LNCAP (cell line): ENCODE measurements around the gene PAMR1.

ENCODE experiments used
- TF ChIP-seq, protein P1 (sequence below): fragments of 450-650 bp; IDR thresholded peaks from 2 replicates; pipeline ENCODE4 v1.5.1; 2017; ENCODE audit warnings: mild to moderate bottlenecking

Gene PAMR1

DNA sequence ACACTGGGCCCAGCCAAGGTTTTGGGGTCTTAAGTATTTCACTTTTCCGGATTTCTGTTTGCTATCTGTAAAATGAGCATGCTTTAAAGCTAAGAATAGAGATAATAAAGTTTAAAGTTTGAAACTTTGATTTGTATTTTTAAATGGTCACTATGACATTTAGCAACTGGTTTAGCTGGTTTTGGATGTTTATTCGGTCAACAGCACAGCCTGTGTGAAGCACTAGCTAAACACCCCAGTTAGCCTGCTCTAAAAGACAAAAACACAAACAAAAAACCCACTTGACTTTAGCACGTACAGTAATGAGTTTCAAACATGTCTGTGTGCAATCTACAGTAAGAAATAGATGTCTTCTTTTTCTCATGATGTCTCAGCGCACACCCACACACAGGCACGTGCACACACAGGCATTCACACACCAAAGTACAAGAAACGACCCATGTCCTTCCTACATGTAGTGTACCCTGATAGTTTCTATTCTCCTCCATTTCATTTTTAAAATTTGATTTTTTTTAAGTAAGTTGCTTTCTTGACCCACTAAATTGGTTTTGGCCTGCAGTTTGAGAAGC lies 135.4 kb downstream of the PAMR1 start:
- TF ChIP-seq, protein P1, sequence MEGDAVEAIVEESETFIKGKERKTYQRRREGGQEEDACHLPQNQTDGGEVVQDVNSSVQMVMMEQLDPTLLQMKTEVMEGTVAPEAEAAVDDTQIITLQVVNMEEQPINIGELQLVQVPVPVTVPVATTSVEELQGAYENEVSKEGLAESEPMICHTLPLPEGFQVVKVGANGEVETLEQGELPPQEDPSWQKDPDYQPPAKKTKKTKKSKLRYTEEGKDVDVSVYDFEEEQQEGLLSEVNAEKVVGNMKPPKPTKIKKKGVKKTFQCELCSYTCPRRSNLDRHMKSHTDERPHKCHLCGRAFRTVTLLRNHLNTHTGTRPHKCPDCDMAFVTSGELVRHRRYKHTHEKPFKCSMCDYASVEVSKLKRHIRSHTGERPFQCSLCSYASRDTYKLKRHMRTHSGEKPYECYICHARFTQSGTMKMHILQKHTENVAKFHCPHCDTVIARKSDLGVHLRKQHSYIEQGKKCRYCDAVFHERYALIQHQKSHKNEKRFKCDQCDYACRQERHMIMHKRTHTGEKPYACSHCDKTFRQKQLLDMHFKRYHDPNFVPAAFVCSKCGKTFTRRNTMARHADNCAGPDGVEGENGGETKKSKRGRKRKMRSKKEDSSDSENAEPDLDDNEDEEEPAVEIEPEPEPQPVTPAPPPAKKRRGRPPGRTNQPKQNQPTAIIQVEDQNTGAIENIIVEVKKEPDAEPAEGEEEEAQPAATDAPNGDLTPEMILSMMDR: no peak

DNA sequence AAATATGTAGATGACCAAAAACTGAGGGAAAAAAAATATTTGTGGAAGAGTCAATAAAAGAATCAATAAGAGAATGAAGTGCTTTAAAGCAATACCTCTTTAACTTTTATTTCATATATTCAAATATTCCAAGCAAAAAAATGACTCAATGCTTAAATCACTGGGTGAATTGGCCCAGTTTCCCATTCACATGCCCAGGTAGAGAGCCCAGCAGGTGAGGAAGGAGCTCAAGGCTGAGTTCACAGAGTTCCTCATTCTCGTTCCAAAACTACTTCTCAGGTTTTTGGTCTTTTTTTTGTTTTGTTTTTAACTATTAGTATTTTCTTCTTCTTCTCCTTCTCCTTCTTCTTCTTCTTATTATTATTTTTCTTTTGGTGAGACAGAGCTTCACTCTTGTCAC lies 136.3 kb downstream of the PAMR1 start:
- TF ChIP-seq, protein P1: no peak

DNA sequence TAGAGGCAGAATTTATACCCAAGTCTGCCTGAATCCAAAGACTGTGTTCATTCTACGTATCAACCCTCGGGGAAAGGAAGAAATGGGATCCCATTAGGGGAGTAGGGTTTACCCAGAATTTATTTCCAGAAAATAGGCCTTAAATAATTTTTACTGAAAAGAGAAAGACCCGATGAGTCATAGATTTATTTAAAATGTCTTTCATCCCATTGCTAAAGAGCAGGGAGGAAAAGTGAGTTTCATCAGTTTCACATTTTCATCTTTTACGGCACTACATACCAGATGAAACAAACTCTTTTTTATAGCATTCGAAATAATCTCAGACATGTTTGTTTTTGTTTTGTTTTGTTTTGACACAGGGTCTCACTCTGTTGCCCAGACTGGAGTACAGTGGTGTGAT lies 137.4 kb downstream of the PAMR1 start:
- TF ChIP-seq, protein P1: no peak

DNA sequence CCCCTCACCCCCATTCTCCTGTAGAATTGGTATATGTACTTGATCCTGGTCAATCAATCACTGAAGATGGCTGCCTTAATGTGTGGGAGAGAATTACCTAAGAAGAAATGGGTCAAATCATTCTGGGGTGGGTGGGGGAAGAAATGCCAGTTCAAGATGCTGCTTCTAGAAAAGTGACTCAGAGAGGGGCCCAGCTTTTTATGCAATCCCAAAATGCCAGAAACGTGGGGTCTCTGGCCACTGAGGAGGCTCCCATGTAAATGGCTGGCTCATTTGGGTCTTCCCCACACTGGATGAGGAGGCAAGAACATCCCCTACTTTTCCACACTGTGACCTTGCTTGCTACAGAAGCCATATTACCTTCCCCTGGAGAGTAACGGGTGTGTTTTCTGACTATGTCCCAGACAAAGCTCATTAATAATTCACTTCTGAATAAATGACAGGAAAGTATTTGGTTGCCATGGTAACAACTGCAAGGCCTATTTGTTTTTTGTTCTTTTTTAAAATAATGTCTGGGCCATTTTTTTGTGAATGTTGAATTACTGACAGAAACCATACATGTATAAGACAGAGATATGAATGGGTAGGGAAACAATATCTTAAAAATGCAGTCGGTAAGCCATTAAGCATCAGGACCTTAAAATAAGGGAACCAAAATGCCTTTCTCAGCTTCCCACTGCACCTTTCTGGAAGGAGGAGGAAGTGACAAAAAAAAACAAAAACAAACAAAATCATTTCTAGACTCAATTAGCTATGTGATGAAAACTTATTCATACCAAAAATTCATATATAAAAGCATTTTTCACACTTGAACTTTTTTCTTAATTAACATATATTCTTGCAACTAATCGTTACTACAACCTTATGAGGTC lies 138.1 kb downstream of the PAMR1 start:
- TF ChIP-seq, protein P1: peak; percentile 77

DNA sequence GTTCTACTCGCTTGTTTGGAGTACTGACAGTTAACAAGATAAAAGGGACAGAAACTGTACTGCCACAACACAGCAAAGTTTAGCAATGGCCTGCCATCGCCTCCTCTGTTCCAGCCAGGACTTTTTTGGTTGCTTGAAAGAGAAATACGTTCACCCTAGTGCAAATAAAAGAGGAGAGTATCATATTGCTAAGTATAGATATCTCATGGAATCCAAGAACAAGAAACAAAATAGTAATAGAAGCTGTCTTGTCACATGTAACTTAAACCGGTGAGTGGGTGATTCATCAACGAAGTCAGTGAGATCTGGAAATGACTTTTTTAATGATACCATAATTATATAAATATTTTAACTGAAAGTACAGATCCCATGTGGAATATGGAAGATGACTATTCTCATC lies 141.5 kb downstream of the PAMR1 start:
- TF ChIP-seq, protein P1: no peak
